ENCODE results near the gene PTDSS2.
A peak's percentile ranks its signal among the peaks of the same experiment; 100 is the strongest.
"Not testable (repeated sequence)": the region's sequence is repeated elsewhere in the genome, so short reads cannot be mapped to it uniquely, and the experiment has no call there.

The PTDSS2 gene

DNA sequence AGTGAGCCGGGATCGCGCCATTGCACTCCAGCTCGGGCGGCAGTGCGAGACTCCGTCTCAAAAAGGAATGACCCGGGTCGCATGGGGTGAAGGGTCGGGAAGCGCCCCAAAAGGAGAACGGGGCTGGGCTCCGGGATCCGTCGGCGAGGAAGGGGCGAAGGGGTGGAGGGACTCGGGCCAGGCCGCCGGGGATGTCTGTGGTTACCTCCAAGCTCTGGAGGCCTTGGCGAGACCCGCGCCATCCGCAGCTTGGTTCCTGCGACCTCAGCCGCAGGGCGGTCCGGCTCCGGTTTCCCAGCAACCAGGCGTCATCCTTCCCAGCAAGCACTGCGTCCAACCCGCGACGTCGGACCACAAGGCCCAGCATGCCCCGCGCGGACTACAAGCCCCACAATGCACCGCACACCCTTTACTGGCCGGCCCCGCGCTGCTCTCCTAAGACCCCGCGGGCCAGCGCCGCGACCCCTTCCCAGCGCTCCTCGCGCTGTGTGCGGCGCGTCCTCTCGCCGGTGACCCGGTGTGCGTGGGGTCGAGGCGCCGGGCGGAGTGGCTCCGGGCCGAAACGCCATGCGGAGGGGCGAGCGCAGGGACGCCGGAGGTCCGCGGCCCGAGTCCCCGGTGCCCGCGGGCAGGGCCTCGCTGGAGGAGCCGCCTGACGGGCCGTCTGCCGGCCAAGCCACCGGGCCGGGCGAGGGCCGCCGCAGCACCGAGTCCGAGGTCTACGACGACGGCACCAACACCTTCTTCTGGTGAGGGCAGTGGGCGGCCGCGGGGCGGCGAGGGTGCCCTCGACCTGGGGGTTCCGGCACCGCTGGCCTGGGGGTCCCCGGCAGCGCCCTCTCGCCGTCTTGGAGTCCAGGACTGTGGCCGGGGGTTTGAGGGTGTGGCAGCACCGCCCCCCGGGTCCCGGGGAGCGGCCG, at the start of gene PTDSS2:
PTDSS2 (plus strand) TSS at position 391 of the 920 bp plus-strand sequence; CDS start at position 568, 177 bp downstream.
- DNase-seq (ENCODE audit: low read depth in 2 of 2), result peak; percentile 92 to 93

DNA sequence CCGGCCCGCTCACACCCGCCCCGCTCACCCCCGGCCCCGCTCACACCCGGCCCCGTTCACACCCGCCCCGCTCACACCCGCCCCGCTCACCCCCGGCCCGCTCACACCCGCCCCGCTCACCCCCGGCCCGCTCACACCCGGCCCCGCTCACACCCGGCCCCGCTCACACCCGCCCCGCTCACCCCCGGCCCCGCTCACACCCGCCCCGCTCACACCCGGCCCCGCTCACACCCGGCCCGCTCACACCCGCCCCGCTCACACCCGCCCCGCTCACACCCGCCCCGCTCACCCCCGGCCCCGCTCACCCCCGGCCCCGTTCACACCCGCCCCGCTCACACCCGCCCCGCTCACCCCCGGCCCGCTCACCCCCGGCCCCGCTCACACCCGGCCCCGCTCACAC, 48.9 kb upstream of the PTDSS2 start:
- not testable (repeated sequence) for DNase-seq (ENCODE audit: low read depth in 2 of 2)

- DNase-seq (ENCODE audit: low read depth in 2 of 2), result no peak
Measured at GRCh38 chr11:403021-403760, 46.9 kb upstream of the PTDSS2 start.

- no peak for DNase-seq (ENCODE audit: low read depth in 2 of 2)
Measured at GRCh38 chr11:403761-404431, 46.2 kb upstream of the PTDSS2 start.

DNA sequence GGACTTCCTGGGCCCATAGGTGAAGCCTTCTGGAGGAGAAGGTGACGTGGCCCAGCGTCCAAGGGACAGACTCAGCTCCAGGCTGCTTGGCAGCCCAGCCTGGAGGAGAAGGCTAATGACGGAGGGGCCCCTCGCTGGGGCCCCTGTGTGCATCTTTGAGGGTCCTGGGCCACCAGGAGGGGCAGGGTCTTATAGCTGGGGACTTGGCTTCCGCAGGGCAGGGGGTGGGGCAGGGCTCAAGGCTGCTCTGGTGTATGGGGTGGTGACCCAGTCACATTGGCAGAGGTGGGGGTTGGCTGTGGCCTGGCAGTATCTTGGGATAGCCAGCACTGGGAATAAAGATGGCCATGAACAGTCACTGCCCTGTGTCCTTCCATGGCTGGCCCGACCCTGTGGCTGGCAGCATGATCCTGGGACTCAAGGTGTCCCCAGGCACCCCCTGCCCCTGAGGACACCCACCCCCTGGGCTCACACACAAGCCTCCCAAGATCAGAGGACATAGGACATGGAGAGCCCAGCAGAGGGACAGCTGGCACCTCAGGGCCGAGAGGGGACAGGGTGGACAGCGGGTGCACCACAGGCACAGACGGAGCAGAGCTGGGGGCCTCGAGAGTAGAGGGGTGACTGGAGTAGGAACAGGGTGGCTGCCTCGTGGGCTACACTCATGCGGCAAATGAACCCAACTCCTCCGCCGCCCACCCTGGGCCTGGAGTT, 45.4 kb upstream of the PTDSS2 start:
- DNase-seq (ENCODE audit: low read depth in 2 of 2), result no peak

- DNase-seq (ENCODE audit: low read depth in 2 of 2), result no peak
Measured at GRCh38 chr11:405323-405953, 44.6 kb upstream of the PTDSS2 start.

- no peak for DNase-seq (ENCODE audit: low read depth in 2 of 2)
Measured at GRCh38 chr11:405954-406795, 43.9 kb upstream of the PTDSS2 start.

DNA sequence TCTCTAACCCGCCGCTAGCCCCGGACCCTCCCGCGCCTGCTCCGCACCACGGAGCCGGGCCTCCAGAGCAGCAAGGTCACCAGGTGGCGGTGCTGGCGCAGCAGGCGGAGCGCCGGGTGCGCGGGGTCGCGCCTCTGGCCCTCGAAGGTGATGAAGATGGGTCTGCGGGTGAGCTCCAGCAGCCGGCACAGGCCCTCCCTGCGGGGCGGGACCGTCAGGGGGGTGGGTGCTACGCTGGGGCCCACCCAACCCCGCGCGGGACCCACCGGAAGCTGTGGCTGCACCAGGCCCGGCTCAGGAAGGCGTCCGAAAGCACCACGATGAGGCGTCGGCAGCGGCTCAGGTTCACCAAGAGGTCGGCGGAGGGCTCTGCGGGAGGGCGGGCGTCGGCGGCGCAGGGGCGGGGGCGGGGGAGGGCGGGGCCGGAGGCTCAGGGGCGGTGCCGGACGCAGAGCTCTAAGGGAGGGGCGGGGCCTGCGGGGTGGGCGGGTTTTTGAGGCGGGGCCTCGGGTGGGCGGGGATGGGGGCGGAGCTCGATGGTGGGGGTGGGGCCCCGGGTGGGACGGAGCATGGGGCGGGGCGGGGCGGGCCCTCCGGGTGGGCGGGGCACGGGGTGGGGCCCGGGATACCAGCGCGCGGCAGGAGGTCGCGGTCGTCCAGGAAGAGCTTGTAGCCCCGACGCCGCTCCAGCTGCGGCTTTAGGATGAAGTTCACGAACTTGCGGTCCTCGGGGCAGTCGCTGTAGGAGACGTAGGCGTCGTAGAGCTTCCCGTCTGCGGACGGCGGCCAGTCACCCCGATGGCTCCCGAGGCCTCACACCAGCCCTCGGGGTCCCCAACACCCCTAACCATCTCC, 43.1 kb upstream of the PTDSS2 start:
- peak; percentile 91 to 92 for DNase-seq (ENCODE audit: low read depth in 2 of 2)

- no peak for DNase-seq (ENCODE audit: low read depth in 2 of 2)
Measured at GRCh38 chr11:407651-408123, 42.4 kb upstream of the PTDSS2 start.

GRCh38 chr11:408154-409007, 41.7 kb upstream of the PTDSS2 start:
- DNase-seq (ENCODE audit: low read depth in 2 of 2), result no peak

DNA sequence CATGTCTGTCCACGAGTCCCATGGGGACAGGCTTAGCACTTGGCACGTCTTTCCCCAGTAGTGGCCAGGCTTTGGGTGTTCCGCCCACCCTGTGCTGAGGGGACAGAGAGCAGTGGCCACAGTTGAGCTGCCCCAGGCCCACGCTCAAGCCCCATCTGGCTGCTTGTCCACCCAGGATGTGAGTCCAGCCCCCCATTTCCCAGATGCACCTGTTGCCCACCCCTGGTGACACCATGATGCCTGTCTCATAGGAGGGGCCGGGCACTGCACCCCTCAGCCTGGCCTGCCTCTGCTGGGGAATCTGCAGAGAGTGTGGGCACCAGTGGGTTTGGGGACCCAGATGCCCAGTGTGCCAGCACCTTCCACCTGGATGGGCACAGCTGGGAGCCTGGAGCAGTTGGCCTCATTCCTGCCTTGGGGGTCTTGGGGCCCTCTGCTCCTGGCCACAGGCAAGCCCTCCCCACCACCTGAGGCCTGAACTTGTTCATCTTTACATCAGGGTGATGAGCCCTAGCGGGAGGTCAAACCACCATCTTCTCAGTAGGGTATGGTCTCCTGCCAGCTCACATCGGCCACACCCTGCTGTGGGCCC, 41.0 kb upstream of the PTDSS2 start:
- no peak for DNase-seq (ENCODE audit: low read depth in 2 of 2)

GRCh38 chr11:409600-410483, 40.2 kb upstream of the PTDSS2 start:
- no peak for DNase-seq (ENCODE audit: low read depth in 2 of 2)

DNA sequence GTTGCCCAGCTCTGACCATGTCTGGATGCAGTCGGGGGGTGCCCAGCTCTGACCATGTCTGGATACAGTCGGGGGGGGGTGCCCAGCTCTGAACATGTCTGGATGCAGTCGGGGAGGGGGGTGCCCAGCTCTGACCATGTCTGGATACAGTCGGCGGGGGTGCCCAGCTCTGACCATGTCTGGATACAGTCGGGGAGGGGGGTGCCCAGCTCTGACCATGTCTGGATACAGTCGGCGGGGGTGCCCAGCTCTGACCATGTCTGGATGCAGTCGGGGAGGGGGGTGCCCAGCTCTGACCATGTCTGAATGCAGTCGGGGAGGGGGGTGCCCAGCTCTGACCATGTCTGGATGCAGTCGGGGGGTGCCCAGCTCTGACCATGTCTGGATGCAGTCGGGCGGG, 39.4 kb upstream of the PTDSS2 start:
- not testable (repeated sequence) for DNase-seq (ENCODE audit: low read depth in 2 of 2)

DNA sequence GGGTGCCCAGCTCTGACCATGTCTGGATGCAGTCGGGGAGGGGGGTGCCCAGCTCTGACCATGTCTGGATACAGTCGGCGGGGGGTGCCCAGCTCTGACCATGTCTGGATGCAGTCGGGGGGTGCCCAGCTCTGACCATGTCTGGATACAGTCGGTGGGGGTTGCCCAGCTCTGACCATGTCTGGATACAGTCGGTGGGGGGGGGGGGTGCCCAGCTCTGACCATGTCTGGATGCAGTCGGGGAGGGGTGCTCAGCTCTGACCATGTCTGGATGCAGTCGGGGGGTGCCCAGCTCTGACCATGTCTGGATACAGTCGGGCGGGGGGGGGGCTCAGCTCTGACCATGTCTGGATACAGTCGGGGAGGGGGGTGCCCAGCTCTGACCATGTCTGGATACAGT, 38.6 kb upstream of the PTDSS2 start:
- DNase-seq (ENCODE audit: low read depth in 2 of 2), result not testable (repeated sequence)

DNA sequence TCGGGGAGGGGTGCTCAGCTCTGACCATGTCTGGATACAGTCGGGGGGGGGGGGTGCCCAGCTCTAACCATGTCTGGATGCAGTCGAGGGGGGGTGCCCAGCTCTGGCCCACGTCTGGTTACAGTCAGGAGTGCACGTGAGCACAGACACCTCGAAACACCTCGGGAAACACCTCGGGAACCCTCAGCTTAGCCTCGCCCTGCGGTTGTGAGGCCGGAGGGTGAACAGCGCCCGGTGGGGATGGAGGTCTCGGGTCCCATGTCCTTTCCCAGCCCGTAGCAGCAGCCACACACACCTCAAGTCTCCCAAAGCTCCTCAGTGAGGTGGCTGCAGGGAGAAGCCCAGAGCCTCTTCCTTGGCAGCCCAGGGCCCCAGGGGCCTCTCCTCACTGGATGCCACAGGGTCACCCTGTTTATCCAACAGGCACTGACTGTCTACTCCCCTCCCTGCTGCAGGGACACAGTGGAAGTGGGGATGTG, 37.4 kb upstream of the PTDSS2 start:
- no peak for DNase-seq (ENCODE audit: low read depth in 2 of 2)

Measured in stimulated activated CD8-positive, alpha-beta memory T cell treated with anti-CD3 and anti-CD28 coated beads, Interleukin-15, amount 100 ng/mL, for 48 hours (primary cell).